IMR-90 (cell line): Measurements from ENCODE around the gene ADAM12.

ENCODE experiments used
- BHLHE40 ChIP-seq: fragments of 150-350 bp; IDR thresholded peaks from 2 replicates; pipeline ENCODE4 v1.6.1; 2016; ENCODE audit warnings: mild to moderate bottlenecking, low read depth, low read length
- CEBPB ChIP-seq: IDR thresholded peaks from 2 replicates; pipeline ENCODE4 v1.6.1; 2012; ENCODE audit warnings: low read depth, low read length, improper control_type of control experiment
- CHD1 ChIP-seq: IDR thresholded peaks from 2 replicates; pipeline ENCODE4 v1.6.1; 2012; ENCODE audit warnings: low read depth, low read length, improper control_type of control experiment
- CTCF ChIP-seq: conservative IDR thresholded peaks from 2 replicates; pipeline ENCODE4 v1.5.1; 2012; ENCODE audit warnings: mild to moderate bottlenecking, low read depth, low read length, improper control_type of control experiment
- ELK1 ChIP-seq: fragments of 150-350 bp; IDR thresholded peaks from 2 replicates; pipeline ENCODE4 v1.6.1; 2016; ENCODE audit warnings: low read depth, mild to moderate bottlenecking, low read length, moderate library complexity, borderline replicate concordance
- MAFK ChIP-seq: IDR thresholded peaks from 2 replicates; pipeline ENCODE4 v1.6.1; 2012; ENCODE audit warnings: low read depth, low read length, improper control_type of control experiment
- MXI1 ChIP-seq: IDR thresholded peaks from 2 replicates; pipeline ENCODE4 v1.6.1; 2012; ENCODE audit warnings: low read depth, mild to moderate bottlenecking, low read length, moderate library complexity, borderline replicate concordance
- POLR2A ChIP-seq: IDR thresholded peaks from 2 replicates; pipeline ENCODE4 v1.6.1; 2012; ENCODE audit warnings: mild to moderate bottlenecking, low read depth, low read length
- RCOR1 ChIP-seq: IDR thresholded peaks from 2 replicates; pipeline ENCODE4 v1.6.1; 2012; ENCODE audit warnings: mild to moderate bottlenecking, low read length, improper control_type of control experiment; ENCODE audit not compliant: insufficient replicate concordance
- RFX5 ChIP-seq: IDR thresholded peaks from 2 replicates; pipeline ENCODE4 v1.8.0; 2012; ENCODE audit warnings: low read depth, mild to moderate bottlenecking, low read length, moderate library complexity
- SMC3 ChIP-seq: fragments of 150-350 bp; IDR thresholded peaks from 2 replicates; pipeline ENCODE4 v1.6.1; 2016; ENCODE audit warnings: low read depth, mild to moderate bottlenecking, antibody characterized with exemption, low read length, moderate library complexity
- TF ChIP-seq, protein P1 (sequence below): fragments of 150-350 bp; IDR thresholded peaks from 2 replicates; pipeline ENCODE4 v1.6.1; 2017; ENCODE audit warnings: mild to moderate bottlenecking, antibody characterized with exemption, low read length, low read depth

GRCh38 chr10:125985557-125986240 lies 402.6 kb downstream of the ADAM12 start:
- TF ChIP-seq CTCF (no peak), ELK1 (no peak), CHD1 (no peak), RCOR1 (no peak), POLR2A (no peak), RFX5 (no peak), MXI1 (no peak), MAFK (no peak), CEBPB (no peak), BHLHE40 (no peak), SMC3 (no peak)
- TF ChIP-seq, protein P1, sequence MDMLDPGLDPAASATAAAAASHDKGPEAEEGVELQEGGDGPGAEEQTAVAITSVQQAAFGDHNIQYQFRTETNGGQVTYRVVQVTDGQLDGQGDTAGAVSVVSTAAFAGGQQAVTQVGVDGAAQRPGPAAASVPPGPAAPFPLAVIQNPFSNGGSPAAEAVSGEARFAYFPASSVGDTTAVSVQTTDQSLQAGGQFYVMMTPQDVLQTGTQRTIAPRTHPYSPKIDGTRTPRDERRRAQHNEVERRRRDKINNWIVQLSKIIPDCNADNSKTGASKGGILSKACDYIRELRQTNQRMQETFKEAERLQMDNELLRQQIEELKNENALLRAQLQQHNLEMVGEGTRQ = no peak
